ENCODE data around the gene ZDHHC8.

Gene ZDHHC8

GRCh38 chr22:20193761-20194494, 62.3 kb downstream of the ZDHHC8 start:
- no peaks in the 10 kb centered on the region for H3K9me3 ChIP-seq (ENCODE audit: control insufficient read depth in 5 of 5, low read length in 5 of 5)
- no peak overlapping the region for H3K9ac ChIP-seq (ENCODE audit: low read length in 5 of 5)
- no peaks in the 10 kb centered on the region for H3K36me3 ChIP-seq (ENCODE audit: control insufficient read depth in 5 of 5, insufficient read depth in 5 of 5, low read length in 5 of 5)
- H3K27me3 ChIP-seq (ENCODE audit: control insufficient read depth in 5 of 5, insufficient read depth in 4 of 5, low read length in 5 of 5), result peaks cover 3 to 12% (median 5%) of the 10 kb centered on the region in 5 donors
- no peaks in the 10 kb centered on the region for H3K4me1 ChIP-seq (ENCODE audit: control insufficient read depth in 5 of 5, insufficient read depth in 5 of 5, low read length in 5 of 5)
- H3K4me3 ChIP-seq (ENCODE audit: low read depth in 1 of 5, low read length in 5 of 5), result no peak overlapping the region
- H3K27ac ChIP-seq (ENCODE audit: low read depth, low read length), result no peak overlapping the region

DNA sequence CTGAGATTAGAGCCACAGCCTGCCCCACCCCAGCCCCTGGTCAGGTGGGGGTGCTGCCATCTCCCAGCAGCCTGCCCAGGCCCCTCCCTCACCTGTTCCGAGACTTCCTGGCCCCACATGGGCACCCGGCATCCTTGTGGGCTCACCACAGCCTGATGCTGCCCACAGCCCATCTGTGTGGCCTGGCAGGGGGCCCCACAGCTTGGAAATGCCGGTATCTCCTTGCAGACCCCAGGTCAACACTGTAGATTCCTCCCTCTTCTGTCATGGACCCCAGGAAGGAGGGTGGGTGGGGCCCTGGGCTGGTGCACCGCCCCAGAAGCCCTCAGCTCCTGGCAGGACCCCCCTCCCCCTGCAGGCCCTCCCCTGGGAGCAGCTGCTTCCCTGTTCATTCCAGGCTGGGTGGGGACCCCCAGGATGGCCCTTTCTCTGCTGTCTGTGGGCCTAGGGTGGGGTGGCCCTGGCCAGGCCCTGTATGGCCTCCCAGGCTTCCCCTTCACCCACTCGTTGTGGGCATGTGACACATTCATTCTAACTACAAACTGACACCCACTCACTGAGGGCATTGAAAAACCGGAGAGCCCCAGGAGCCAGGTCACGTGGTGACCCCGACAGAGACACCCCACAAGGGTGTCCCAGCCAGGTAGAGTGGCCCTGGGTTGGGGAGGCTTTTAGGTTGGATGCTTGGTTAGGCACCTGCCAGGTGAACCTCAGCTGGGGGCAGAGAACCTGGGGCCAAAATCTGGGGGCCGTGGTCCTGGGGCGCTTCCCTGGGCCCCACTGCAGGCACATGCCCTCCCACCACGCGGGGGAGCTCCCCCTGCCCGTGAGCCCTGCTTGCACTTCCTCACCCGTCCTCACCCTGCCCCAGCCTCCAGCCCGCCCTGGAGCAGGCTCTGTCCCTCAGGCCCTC, 63.3 kb downstream of the ZDHHC8 start:
- no peak overlapping the region for H3K9ac ChIP-seq (ENCODE audit: low read length in 5 of 5)
- H3K9me3 ChIP-seq (ENCODE audit: control insufficient read depth in 5 of 5, low read length in 5 of 5), result no peaks in the 10 kb centered on the region
- H3K4me3 ChIP-seq (ENCODE audit: low read depth in 1 of 5, low read length in 5 of 5), result no peak overlapping the region
- no peak overlapping the region for H3K27ac ChIP-seq (ENCODE audit: low read depth, low read length)
- H3K27me3 ChIP-seq (ENCODE audit: control insufficient read depth in 5 of 5, insufficient read depth in 4 of 5, low read length in 5 of 5), result peaks cover 3 to 20% (median 5%) of the 10 kb centered on the region in 5 donors
- H3K36me3 ChIP-seq (ENCODE audit: control insufficient read depth in 5 of 5, insufficient read depth in 5 of 5, low read length in 5 of 5), result no peaks in the 10 kb centered on the region
- H3K4me1 ChIP-seq (ENCODE audit: control insufficient read depth in 5 of 5, insufficient read depth in 5 of 5, low read length in 5 of 5), result no peaks in the 10 kb centered on the region

DNA sequence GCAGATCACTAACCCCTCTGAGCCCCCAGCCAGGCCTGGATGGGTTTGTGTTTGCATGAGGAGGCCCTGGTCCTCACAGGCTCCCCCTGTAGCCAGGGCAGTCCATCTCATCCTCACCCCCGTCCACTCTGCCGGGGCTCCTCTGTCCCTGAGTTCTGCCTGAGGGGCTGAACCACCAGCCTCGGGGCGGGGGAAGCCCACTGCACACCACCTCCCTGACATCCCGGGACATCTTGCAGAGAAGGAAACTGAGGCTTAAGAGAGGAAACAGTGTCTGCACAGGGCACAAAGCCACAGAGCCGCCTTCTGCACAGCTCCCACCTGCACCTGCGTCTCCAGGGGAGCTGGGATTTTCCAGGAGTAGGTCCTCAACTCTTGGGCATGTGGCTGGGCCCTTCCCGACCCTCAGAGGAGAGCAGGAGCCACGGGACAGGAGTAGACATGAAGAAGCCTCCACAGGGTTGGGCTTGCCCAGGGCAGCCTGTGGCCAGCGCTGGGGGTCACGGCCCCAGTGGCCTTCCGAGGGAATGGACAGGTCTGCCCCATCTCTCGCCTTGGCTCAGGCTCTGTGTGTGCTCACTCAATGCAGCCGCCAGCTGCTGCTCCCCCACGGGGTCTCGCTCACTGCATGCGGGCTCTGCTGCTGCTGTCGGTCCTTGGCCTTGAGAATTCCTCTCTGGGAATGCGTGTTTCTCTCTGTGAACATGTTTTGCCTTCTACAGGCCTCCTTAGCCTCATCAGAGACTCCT, 64.7 kb downstream of the ZDHHC8 start:
- Histone ChIP-seq H3K9ac (ENCODE audit: low read length in 5 of 5) (no peak overlapping the region), H3K9me3 (ENCODE audit: control insufficient read depth in 5 of 5, low read length in 5 of 5) (no peaks in the 10 kb centered on the region), H3K36me3 (ENCODE audit: control insufficient read depth in 5 of 5, insufficient read depth in 5 of 5, low read length in 5 of 5) (no peaks in the 10 kb centered on the region), H3K27ac (ENCODE audit: low read depth, low read length) (no peak overlapping the region), H3K4me1 (ENCODE audit: control insufficient read depth in 5 of 5, insufficient read depth in 5 of 5, low read length in 5 of 5) (peaks cover 0 to 6% (median 0%) of the 10 kb centered on the region in 5 donors), H3K4me3 (ENCODE audit: low read depth in 1 of 5, low read length in 5 of 5) (no peak overlapping the region), H3K27me3 (ENCODE audit: control insufficient read depth in 5 of 5, insufficient read depth in 4 of 5, low read length in 5 of 5) (peaks cover 3 to 20% (median 5%) of the 10 kb centered on the region in 5 donors)

Data from subcutaneous abdominal adipose tissue (tissue), 5 donors.